VCaP (cell line): Measurements from ENCODE around the gene GRK1.
"Not testable (repeated sequence)": the region's sequence is repeated elsewhere in the genome, so short reads cannot be mapped to it uniquely, and the experiment has no call there.

Experiments used
- H3K27ac ChIP-seq: fragments of 450-650 bp; 2 replicates; pipeline ENCODE4 v1.5.1; 2017
- TF ChIP-seq, protein P1 (sequence below): fragments of 450-650 bp; conservative IDR thresholded peaks from 2 replicates; pipeline ENCODE4 v1.5.1; 2017; ENCODE audit warnings: mild to moderate bottlenecking, moderate library complexity

Gene GRK1

DNA sequence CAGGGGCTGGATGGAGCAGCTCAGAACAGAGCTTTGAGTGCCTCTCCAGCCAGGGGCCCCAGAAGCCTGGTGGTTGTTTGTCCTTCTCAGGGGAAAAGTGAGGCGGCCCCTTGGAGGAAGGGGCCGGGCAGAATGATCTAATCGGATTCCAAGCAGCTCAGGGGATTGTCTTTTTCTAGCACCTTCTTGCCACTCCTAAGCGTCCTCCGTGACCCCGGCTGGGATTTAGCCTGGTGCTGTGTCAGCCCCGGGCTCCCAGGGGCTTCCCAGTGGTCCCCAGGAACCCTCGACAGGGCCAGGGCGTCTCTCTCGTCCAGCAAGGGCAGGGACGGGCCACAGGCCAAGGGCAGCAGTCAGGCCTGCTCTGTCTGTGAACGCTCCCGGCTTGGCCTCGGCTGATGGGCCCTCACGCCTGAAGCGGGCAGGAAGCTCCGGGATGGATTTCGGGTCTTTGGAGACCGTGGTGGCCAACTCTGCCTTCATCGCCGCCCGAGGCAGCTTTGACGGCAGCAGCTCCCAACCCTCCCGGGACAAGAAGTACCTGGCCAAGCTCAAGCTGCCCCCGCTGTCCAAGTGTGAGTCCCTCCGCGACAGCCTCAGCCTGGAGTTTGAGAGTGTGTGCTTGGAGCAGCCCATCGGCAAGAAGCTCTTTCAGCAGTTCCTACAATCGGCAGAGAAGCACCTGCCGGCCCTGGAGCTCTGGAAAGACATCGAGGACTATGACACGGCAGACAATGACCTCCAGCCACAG, at the start of gene GRK1:
Gene GRK1, plus strand, starts transcription at position 269 of the 751 bp plus-strand sequence. Its CDS starts 168 bp downstream, at position 437.
- TF ChIP-seq, protein P1, sequence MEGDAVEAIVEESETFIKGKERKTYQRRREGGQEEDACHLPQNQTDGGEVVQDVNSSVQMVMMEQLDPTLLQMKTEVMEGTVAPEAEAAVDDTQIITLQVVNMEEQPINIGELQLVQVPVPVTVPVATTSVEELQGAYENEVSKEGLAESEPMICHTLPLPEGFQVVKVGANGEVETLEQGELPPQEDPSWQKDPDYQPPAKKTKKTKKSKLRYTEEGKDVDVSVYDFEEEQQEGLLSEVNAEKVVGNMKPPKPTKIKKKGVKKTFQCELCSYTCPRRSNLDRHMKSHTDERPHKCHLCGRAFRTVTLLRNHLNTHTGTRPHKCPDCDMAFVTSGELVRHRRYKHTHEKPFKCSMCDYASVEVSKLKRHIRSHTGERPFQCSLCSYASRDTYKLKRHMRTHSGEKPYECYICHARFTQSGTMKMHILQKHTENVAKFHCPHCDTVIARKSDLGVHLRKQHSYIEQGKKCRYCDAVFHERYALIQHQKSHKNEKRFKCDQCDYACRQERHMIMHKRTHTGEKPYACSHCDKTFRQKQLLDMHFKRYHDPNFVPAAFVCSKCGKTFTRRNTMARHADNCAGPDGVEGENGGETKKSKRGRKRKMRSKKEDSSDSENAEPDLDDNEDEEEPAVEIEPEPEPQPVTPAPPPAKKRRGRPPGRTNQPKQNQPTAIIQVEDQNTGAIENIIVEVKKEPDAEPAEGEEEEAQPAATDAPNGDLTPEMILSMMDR: no peak
- H3K27ac ChIP-seq: no peak within 1 kb of the TSS

DNA sequence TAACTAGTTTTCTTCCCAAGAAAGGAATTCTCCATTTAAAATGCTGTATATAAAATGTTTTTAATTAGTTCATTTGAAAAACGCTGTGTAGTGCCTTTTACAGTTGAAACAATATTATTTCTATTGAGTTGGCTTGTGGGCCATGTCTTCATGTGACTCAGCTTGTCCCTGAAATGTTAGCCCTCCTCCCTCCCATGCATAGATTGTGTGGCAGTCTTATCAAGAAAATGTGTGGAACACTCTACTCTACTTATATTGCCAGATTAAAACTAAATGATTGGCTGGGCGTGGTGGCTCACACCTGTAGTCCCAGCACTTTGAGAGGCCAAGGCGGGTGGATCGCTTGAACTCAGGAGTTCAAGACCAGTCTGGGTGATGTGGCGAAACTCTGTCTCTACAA, 49.1 kb upstream of the GRK1 start:
- TF ChIP-seq, protein P1: no peak
- no peak overlapping the region for H3K27ac ChIP-seq

DNA sequence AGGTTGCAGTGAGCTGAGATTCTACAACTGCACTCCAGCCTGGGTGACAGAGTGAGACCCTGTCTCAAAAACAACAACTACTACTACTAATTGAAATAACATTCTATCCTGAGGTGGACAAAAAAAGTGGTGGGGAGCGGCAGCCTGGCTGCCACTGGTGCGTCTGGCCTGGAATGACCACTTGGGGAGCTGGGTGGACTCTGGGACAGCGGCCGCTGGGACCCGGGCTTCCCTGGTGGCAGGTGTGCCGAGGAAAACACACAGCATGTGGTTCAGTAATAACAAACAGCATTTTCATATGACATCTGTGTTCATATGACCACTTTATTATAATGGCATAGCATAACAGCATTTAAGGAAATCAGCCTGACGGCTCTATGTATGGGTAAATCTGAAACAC, 48.6 kb upstream of the GRK1 start:
- H3K27ac ChIP-seq: no peak overlapping the region
- TF ChIP-seq, protein P1: no peak

DNA sequence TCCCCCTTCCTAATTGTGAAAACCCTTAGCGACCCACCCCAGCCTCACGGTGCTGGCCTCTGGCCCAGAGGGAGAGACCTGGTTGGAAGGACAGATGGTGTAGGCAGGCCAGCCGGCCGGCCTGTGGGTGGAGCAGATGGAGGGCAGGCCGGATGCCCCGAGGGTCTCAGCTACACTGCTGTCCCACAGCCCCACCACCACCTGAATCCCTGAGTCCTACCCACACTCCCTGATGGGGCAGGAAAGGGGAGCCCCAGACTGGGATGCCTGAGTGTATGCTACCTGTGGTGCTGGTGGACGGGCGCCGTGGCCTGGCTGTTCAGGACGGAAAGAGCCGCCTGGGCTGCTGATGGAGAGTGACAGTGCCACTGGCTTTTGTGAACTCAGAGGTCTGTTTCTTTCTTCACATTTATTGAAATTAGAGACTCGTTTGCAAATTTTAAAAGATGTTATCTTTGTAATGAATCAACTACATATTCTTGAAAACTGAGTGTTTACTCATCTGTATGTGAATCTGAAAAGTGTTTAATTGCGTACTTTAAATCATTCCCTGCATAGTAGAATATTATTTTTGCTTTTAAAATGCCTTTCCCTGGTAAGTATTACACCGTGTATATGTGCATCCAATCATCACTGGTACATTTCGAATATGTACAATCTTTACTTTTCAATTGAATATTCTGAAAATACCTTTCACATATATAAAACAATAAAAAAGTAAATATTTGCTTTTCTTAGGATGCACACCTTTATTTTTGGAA, 46.8 kb upstream of the GRK1 start:
- TF ChIP-seq, protein P1: no peak
- no peak overlapping the region for H3K27ac ChIP-seq

DNA sequence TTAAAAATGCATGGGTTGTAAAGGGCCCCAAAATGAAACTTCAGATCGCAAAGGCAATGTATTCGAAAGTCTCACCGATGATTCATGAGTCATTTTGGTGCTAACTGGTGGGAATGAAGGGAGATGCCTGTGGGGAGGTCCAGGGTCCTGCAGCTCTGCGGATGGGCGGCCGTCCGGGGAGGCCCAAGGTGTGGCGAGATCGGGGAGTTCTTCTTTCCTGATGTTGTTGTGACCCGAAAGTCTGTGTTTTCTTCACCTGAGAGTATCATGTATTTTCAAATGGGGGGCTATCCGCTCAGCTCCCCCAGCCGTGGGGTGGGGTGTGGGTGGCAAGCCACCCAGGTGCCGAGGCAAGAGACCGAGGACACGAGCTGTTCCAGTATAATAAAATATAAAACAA, 46.0 kb upstream of the GRK1 start:
- no peak overlapping the region for H3K27ac ChIP-seq
- TF ChIP-seq, protein P1: no peak

DNA sequence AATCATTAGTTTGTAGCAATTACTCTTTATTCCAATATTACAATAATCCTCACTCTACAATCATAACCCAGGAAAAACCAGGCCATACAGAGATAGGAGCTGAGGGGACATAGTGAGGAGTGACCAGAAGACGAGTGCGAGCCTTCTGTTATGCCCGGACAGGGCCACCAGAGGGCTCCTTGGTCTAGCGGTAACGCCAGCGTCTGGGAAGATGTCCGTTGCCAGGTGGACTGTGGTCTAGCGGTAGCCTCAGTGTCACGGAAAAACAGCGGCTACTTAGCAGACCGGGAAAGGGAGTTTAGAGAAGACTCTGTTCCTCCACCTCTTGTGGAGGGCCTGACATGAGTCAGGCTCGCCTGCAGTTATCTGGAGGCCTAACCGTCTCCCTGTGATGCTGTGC, 45.5 kb upstream of the GRK1 start:
- H3K27ac ChIP-seq: not testable (repeated sequence)
- TF ChIP-seq, protein P1: peak; percentile 61

DNA sequence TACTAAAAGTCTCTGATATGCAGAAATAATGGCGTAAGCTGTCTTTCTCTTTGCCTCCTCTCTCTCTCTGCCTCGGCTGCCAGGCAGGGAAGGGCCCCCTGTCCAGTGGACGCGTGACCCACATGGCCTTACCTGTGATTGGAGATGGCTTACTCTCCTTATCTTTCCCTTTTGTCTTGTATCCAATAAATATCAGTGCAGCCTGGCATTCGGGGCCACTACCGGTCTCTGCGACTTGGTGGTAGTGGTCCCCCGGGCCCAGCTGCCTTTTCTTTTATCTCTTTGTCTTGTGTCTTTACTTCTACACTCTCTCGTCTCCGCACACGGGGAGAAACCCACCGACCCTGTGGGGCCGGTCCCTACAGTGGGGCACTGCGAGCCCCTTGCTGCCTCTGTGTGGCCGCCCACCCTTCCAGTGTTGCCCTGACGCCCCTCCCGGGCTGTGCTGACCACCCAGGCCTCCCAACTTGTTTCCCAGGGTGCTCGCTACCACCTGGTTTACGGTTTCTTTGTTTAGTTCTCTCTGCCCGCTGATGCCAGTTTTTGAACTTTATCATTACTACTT, 45.0 kb upstream of the GRK1 start:
- H3K27ac ChIP-seq: not testable (repeated sequence)
